Endothelial cell of umbilical vein (primary cell): Measurements from ENCODE around the gene TRAPPC2L.

ENCODE experiments used
- EZH2 ChIP-seq: IDR thresholded peaks from 2 replicates; pipeline ENCODE4 v1.6.1; 2012; ENCODE audit warnings: borderline replicate concordance, low read depth, mild to moderate bottlenecking, moderate library complexity, low read length, inconsistent platforms; ENCODE audit not compliant: severe bottlenecking
- FOS ChIP-seq: IDR thresholded peaks from 2 replicates; pipeline ENCODE4 v1.6.1; 2011; ENCODE audit warnings: mild to moderate bottlenecking, low read length, moderate library complexity, borderline replicate concordance; ENCODE audit not compliant: insufficient read depth
- JUN ChIP-seq: IDR thresholded peaks from 2 replicates; pipeline ENCODE4 v1.6.1; 2011; ENCODE audit warnings: borderline replicate concordance, low read depth; ENCODE audit not compliant: insufficient read length, insufficient read depth
- MAX ChIP-seq: IDR thresholded peaks from 2 replicates; pipeline ENCODE4 v1.6.1; 2011; ENCODE audit not compliant: insufficient read depth, insufficient read length
- POLR2A ChIP-seq: IDR thresholded peaks from 2 replicates; pipeline ENCODE4 v1.6.1; 2012; ENCODE audit warnings: low read depth, mild to moderate bottlenecking, control low read depth, low read length
- POLR2AphosphoS5 ChIP-seq: IDR thresholded peaks from 2 replicates; pipeline ENCODE4 v1.6.1; 2012; ENCODE audit warnings: low read depth, mild to moderate bottlenecking, control low read depth, low read length, moderate library complexity; ENCODE audit not compliant: insufficient read depth
- TF ChIP-seq, protein P1 (sequence below), 2 donors: IDR thresholded peaks; 1 replicate in 1 of 2; 2 replicates in 1 of 2; pipeline ENCODE4 v1.5.1; 2011; ENCODE audit warnings: low read length in 2 of 2, mild to moderate bottlenecking in 2 of 2, moderate library complexity in 2 of 2, control low read depth in 1 of 2, inconsistent platforms in 1 of 2, low read depth in 1 of 2; ENCODE audit not compliant: insufficient read depth in 1 of 2; ENCODE audit errors: extremely low read depth in 1 of 2

DNA sequence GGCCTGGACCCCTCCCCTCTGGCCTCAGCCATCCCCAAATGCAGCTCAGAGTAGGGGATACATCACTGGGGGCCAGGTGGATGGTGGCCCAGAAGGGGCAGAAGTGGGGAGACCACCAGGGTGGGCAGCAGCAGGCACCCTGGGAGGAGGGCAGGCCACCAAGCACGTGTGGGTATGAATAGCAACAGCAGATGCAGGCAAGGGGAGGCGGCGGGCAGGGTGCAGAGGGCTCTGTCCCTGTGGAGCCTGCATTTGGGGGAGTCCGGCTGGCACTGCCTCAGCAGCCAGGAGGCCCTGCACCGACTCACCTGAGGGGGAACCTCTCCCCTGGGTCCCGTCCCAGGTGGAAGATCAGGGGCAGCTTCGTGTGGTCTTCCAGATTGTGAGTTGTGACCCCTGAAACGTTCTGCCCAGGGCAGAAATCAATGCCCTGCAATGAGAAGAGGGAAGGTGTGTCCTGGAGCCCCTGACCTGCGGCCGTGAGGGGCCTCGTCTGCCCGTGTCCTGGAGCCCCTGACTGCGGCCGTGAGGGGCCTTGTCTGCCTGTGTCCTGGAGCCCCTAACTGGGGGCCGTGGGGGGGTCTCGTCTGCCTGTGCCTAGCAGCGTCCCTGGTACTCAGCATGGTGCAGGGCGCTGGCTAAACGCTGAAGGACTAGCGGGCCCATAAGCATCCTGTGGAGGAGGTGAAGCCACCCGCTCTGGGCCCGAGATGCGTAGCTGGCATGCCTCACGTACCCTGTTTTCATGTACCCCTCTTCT, 34.5 kb upstream of the TRAPPC2L start:
- TF ChIP-seq, protein P1, sequence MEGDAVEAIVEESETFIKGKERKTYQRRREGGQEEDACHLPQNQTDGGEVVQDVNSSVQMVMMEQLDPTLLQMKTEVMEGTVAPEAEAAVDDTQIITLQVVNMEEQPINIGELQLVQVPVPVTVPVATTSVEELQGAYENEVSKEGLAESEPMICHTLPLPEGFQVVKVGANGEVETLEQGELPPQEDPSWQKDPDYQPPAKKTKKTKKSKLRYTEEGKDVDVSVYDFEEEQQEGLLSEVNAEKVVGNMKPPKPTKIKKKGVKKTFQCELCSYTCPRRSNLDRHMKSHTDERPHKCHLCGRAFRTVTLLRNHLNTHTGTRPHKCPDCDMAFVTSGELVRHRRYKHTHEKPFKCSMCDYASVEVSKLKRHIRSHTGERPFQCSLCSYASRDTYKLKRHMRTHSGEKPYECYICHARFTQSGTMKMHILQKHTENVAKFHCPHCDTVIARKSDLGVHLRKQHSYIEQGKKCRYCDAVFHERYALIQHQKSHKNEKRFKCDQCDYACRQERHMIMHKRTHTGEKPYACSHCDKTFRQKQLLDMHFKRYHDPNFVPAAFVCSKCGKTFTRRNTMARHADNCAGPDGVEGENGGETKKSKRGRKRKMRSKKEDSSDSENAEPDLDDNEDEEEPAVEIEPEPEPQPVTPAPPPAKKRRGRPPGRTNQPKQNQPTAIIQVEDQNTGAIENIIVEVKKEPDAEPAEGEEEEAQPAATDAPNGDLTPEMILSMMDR (IDR thresholded peaks at IDR 0.05; ENCODE audit: extremely low read depth in 1 of 2, insufficient read depth in 1 of 2, low read depth in 1 of 2, low read length in 2 of 2), result no peak
- TF ChIP-seq EZH2 (no peak), POLR2AphosphoS5 (no peak), MAX (no peak), POLR2A (no peak), JUN (no peak), FOS (no peak)
